H1 (cell line): ENCODE results near the gene FBXW5. TPM values are rescaled to one million over a fixed set of nuclear protein-coding genes. Genes with fewer than 3 reads are reported as not detected.

ENCODE experiments used
- CTCF ChIA-PET: fragments of 300-600 bp; sonication (Branson Sonifier 250); formaldehyde crosslinking; loops from one replicate; lab custom pipeline; 2021; ENCODE audit not compliant: partially characterized antibody; lab: Charles Lee
- POLR2A ChIA-PET: fragments of 300-600 bp; sonication (Branson Sonifier 250); formaldehyde crosslinking; loops from one replicate; lab custom pipeline; 2021; ENCODE audit warnings: inconsistent platforms; ENCODE audit not compliant: partially characterized antibody; lab: Charles Lee
- DNase-seq, 2 experiments: peaks; one replicate each; pipeline versions ENCODE4 v3.0.0 to v3.0.0-alpha.2; 2010 to 2022; ENCODE audit warnings: low spot score in 2 of 2, low read depth in 1 of 2, mixed read lengths in 1 of 2
- FAIRE-seq: peaks from 2 replicates; lab custom pipeline; 2011; peaks lifted over from hg19 to GRCh38; lab: Jason Lieb, UNC
- H2AFZ ChIP-seq: 2 replicates; pipeline ENCODE4 v1.8.1; 2012; ENCODE audit warnings: low read length, inconsistent platforms
- H2AK5ac ChIP-seq: 2 replicates; pipeline ENCODE4 v1.6.1; 2013; ENCODE audit warnings: low read depth, low read length
- H2BK120ac ChIP-seq: replicated peaks from 2 replicates; pipeline ENCODE3; 2013; ENCODE audit warnings: low read depth, low read length, inconsistent platforms
- H2BK12ac ChIP-seq: 2 replicates; pipeline ENCODE4 v1.6.1; 2013; ENCODE audit warnings: low read depth, low read length
- H2BK15ac ChIP-seq: 2 replicates; pipeline ENCODE4 v1.6.1; 2013; ENCODE audit warnings: low read length
- H2BK20ac ChIP-seq: 2 replicates; pipeline ENCODE4 v1.6.1; 2013; ENCODE audit warnings: low read length
- H2BK5ac ChIP-seq: 2 replicates; pipeline ENCODE4 v1.6.1; 2013; ENCODE audit warnings: low read depth, low read length
- H3K14ac ChIP-seq: 2 replicates; pipeline ENCODE4 v1.6.1; 2013; ENCODE audit warnings: inconsistent platforms; ENCODE audit not compliant: insufficient read length
- H3K18ac ChIP-seq: 2 replicates; pipeline ENCODE4 v1.6.1; 2013; ENCODE audit warnings: low read length; ENCODE audit errors: extremely low read depth
- H3K23ac ChIP-seq: 2 replicates; pipeline ENCODE4 v1.6.1; 2013; ENCODE audit warnings: inconsistent platforms; ENCODE audit not compliant: insufficient read length
- H3K23me2 ChIP-seq: 2 replicates; pipeline ENCODE4 v1.6.1; 2013; ENCODE audit warnings: low read depth, low read length
- H3K27ac ChIP-seq: 2 replicates; pipeline ENCODE4 v1.6.1; 2011; ENCODE audit warnings: low read depth, low read length, inconsistent platforms
- H3K27me3 ChIP-seq, 4 experiments: replicated peaks in 1 of 4; 1 replicate in 1 of 4; 2 replicates in 3 of 4; pipeline versions ENCODE4 v1.6.1 to v1.8.1; 2011 to 2013; ENCODE audit warnings: low read length in 3 of 4, mild to moderate bottlenecking in 3 of 4, inconsistent platforms in 2 of 4, mixed read lengths in 2 of 4, moderate library complexity in 1 of 4; ENCODE audit not compliant: control insufficient read depth in 3 of 4, insufficient read depth in 3 of 4; ENCODE audit errors: extremely low read depth in 1 of 4
- H3K36me3 ChIP-seq, 4 experiments: 2 replicates each; pipeline versions ENCODE4 v1.6.1 to v1.8.1; 2011 to 2013; ENCODE audit warnings: mild to moderate bottlenecking in 4 of 4, low read length in 3 of 4, moderate library complexity in 2 of 4, control low read depth in 1 of 4, inconsistent platforms in 1 of 4; ENCODE audit not compliant: insufficient read depth in 4 of 4, control insufficient read depth in 2 of 4
- H3K4ac ChIP-seq: replicated peaks from 2 replicates; pipeline ENCODE3; 2013; ENCODE audit warnings: low read length, low read depth, mixed read lengths, inconsistent platforms; ENCODE audit not compliant: insufficient read length
- H3K4me1 ChIP-seq, 4 experiments: replicated peaks in 1 of 4; 1 replicate in 1 of 4; 2 replicates in 3 of 4; pipeline versions ENCODE4 v1.6.1 to v1.8.1; 2011 to 2013; ENCODE audit warnings: low read length in 3 of 4, inconsistent platforms in 2 of 4, mixed read lengths in 1 of 4; ENCODE audit not compliant: insufficient read depth in 4 of 4, control insufficient read depth in 3 of 4
- H3K4me2 ChIP-seq, 2 experiments: 2 replicates each; pipeline versions ENCODE4 v1.6.1 to v1.8.1; 2011 to 2013; ENCODE audit warnings: low read depth in 2 of 2, low read length in 2 of 2, control low read depth in 1 of 2, inconsistent platforms in 1 of 2, mild to moderate bottlenecking in 1 of 2; ENCODE audit not compliant: insufficient read depth in 1 of 2
- H3K4me3 ChIP-seq, 4 experiments: fragments of 200-600, 300-600 bp in 1 of 4; sonication (generic), shearing (Covaris generic), sonication (Bioruptor Twin) in 1 of 4; 2 replicates each; pipeline versions ENCODE4 v1.5.1 to v1.8.1; 2011 to 2016; ENCODE audit warnings: low read length in 4 of 4, low read depth in 3 of 4, control low read depth in 2 of 4, inconsistent platforms in 2 of 4, mild to moderate bottlenecking in 2 of 4, mixed read lengths in 1 of 4, moderate library complexity in 1 of 4; ENCODE audit not compliant: insufficient read depth in 2 of 4; ENCODE audit errors: extremely low read depth in 1 of 4
- H3K56ac ChIP-seq: replicated peaks from 2 replicates; pipeline ENCODE3; 2013; ENCODE audit warnings: low read depth, mild to moderate bottlenecking, mixed read lengths, low read length, inconsistent platforms; ENCODE audit not compliant: insufficient read length
- H3K79me1 ChIP-seq: 2 replicates; pipeline ENCODE4 v1.6.1; 2013; ENCODE audit warnings: low read depth, low read length, control low read depth
- H3K79me2 ChIP-seq, 2 experiments: 2 replicates each; pipeline versions ENCODE4 v1.6.1 to v1.8.1; 2012 to 2013; ENCODE audit warnings: low read length in 2 of 2, mild to moderate bottlenecking in 2 of 2, inconsistent platforms in 1 of 2; ENCODE audit not compliant: insufficient read depth in 2 of 2, control insufficient read depth in 1 of 2
- H3K9ac ChIP-seq, 4 experiments: replicated peaks in 1 of 4; 1 replicate in 1 of 4; 2 replicates in 3 of 4; pipeline versions ENCODE4 v1.6.1 to v1.8.1; 2011 to 2013; ENCODE audit warnings: low read depth in 3 of 4, low read length in 3 of 4, control low read depth in 2 of 4, mild to moderate bottlenecking in 2 of 4, moderate library complexity in 2 of 4, inconsistent platforms in 1 of 4; ENCODE audit errors: extremely low read depth in 1 of 4
- H3K9me3 ChIP-seq, 2 experiments: 2 replicates each; pipeline versions ENCODE4 v1.6.1 to v1.8.1; 2012 to 2013; ENCODE audit warnings: mild to moderate bottlenecking in 2 of 2, moderate library complexity in 2 of 2, control low read depth in 1 of 2, inconsistent platforms in 1 of 2, low read depth in 1 of 2, low read length in 1 of 2, mixed read lengths in 1 of 2; ENCODE audit not compliant: insufficient read depth in 2 of 2
- H4K20me1 ChIP-seq, 2 experiments: replicated peaks in 1 of 2; 2 replicates each; pipeline versions ENCODE3 to v1.8.1; 2011 to 2013; ENCODE audit warnings: inconsistent platforms in 2 of 2, low read length in 2 of 2, mild to moderate bottlenecking in 1 of 2; ENCODE audit not compliant: insufficient read depth in 2 of 2, control insufficient read depth in 1 of 2
- H4K5ac ChIP-seq: 2 replicates; pipeline ENCODE4 v1.6.1; 2013; ENCODE audit warnings: low read length, low read depth, mixed read lengths, inconsistent platforms; ENCODE audit not compliant: insufficient read length
- H4K8ac ChIP-seq: 2 replicates; pipeline ENCODE4 v1.8.0; 2013; ENCODE audit warnings: mild to moderate bottlenecking, moderate library complexity, low read length, inconsistent platforms; ENCODE audit not compliant: insufficient read depth; ENCODE audit errors: extremely low read depth
- H4K91ac ChIP-seq: replicated peaks from 2 replicates; pipeline ENCODE3; 2013; ENCODE audit warnings: low read length, mixed read lengths, inconsistent platforms; ENCODE audit not compliant: insufficient read length
- FOSL1 ChIP-seq: IDR thresholded peaks from 2 replicates; pipeline ENCODE4 v1.6.1; 2011; ENCODE audit warnings: mild to moderate bottlenecking, low read depth, low read length, moderate library complexity; ENCODE audit not compliant: insufficient read depth
- RAD21 ChIP-seq, 2 experiments: IDR thresholded peaks in 1 of 2; conservative IDR thresholded peaks in 1 of 2; 2 replicates each; pipeline ENCODE4 v1.6.1; 2011; ENCODE audit warnings: low read depth in 2 of 2, low read length in 2 of 2, improper control_type of control experiment in 1 of 2, inconsistent platforms in 1 of 2, mild to moderate bottlenecking in 1 of 2, moderate library complexity in 1 of 2
- SAP30 ChIP-seq: fragments of 300-600 bp; sonication (generic); IDR thresholded peaks from 2 replicates; pipeline ENCODE4 v1.7.1; 2012; ENCODE audit warnings: low read length, moderate library complexity, mild to moderate bottlenecking, inconsistent platforms; ENCODE audit not compliant: insufficient read depth, insufficient replicate concordance
- USF2 ChIP-seq: IDR thresholded peaks from 2 replicates; pipeline ENCODE4 v1.6.1; 2011; ENCODE audit warnings: low read length, improper control_type of control experiment
- YY1 ChIP-seq: IDR thresholded peaks from 2 replicates; pipeline ENCODE4 v1.6.1; 2011; ENCODE audit warnings: low read depth, mild to moderate bottlenecking, low read length
- WGBS, 2 experiments: shearing (Covaris generic) in 1 of 2; methylation state at CpG; one replicate each; pipeline versions ENCODE4 v1.1.6 to v1.1.7; 2013 to 2015; ENCODE audit warnings: low lambda C conversion rate in 2 of 2, mixed read lengths in 2 of 2, inconsistent platforms in 1 of 2, low coverage in 1 of 2, missing lambda C conversion rate in 1 of 2; ENCODE audit not compliant: insufficient replicate concordance in 2 of 2, insufficient coverage in 1 of 2, insufficient read length in 1 of 2; ENCODE audit errors: extremely low coverage in 1 of 2, missing lambda C conversion rate in 1 of 2; 5-methylcytosine and 5-hydroxymethylcytosine counted together
- polyA plus RNA-seq, 7 experiments: library from polyadenylated mRNA; depleted of rRNA in 3 of 7; stranded (reverse) in 5 of 7; unstranded in 2 of 7; fragments of >200 nt in 5 of 7; fragments of 200-250 nt in 2 of 7; gene quantifications; 1 replicate in 5 of 7; 2 replicates in 1 of 7; 4 replicates in 1 of 7; pipeline versions ENCODE4 v1.2.1 to v1.2.3, GENCODE V29; 2011 to 2013; ENCODE audit warnings: missing spikeins in 2 of 7, mixed read lengths in 2 of 7
- total RNA-seq: library from RNA; stranded (reverse); fragmentation: NEBNext Ultra II Directional; extraction: Animal tissue kit (Norgen Biotek cat#: 25700); gene quantifications from 2 replicates; pipeline ENCODE4 v1.2.1, GENCODE V29; 2021
- TF ChIP-seq, protein P1 (sequence below), 3 experiments: IDR thresholded peaks; 1 replicate in 2 of 3; 2 replicates in 1 of 3; pipeline versions ENCODE4 v1.5.1 to v1.6.1; 2011; ENCODE audit warnings: low read length in 3 of 3, mild to moderate bottlenecking in 3 of 3, inconsistent platforms in 2 of 3, low read depth in 1 of 3, moderate library complexity in 1 of 3; ENCODE audit not compliant: insufficient read depth in 1 of 3; ENCODE audit errors: control extremely low read depth in 1 of 3

Gene FBXW5
- total and polyA plus RNA-seq, 2 of the 8 experiments (the other 6 are each of a cell fraction or from before 2014, with no cell fraction given) = 49.0 to 71.0 TPM

DNA sequence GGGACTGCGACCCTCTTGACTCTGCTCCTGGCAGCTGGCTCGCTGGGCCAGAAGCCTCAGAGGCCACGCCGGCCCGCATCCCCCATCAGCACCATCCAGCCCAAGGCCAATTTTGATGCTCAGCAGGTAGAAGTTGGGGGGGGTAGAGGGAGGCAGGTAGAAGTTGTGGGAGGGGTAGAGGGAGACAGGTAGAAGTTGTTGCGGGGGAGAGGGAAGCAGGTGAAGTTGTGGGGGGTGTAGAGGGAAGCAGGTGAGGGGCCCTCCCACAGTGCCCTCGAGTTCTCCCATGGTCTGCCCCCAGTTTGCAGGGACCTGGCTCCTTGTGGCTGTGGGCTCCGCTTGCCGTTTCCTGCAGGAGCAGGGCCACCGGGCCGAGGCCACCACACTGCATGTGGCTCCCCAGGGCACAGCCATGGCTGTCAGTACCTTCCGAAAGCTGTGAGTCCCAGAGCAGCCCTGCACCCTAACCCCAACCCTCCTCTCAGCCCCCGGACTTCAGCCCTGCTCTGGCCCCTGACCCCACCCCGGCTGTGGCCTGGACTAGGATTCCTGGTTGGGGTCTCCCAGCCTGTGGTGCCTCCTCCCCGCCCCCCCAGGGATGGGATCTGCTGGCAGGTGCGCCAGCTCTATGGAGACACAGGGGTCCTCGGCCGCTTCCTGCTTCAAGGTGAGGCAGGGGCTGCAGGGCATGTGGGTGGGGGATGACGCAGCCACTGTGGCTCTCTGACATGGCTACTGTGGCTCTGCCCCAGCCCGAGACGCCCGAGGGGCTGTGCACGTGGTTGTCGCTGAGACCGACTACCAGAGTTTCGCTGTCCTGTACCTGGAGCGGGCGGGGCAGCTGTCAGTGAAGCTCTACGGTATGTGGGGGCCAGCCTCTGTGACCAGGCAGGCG is 1.0 kb upstream of the FBXW5 start:
- Histone ChIP-seq H2BK20ac (no peak overlapping the region), H3K36me3 (peaks cover 6 to 25% (median 11%) of the 10 kb centered on the region in 4 experiments; a peak in 6 of 8 replicates), H4K5ac (no peak overlapping the region), H4K20me1 (peaks cover 5 to 17% of the 10 kb centered on the region in 2 experiments), H3K9ac (0 out of 7 replicates have a peak overlapping the region, but pooled peaks of 1 of the 4 experiments have one; percentile 20), H2AK5ac (no peak overlapping the region), H3K18ac (no peak overlapping the region), H3K4ac (no peak overlapping the region), H2BK15ac (peak overlapping the region; percentile 89; the same call in 1 of the 2 replicates), H3K4me1 (peaks cover 0 to 23% (median 14%) of the 10 kb centered on the region in 4 experiments; a peak in 5 of 7 replicates), H3K27me3 (no peaks in the 10 kb centered on the region), H4K91ac (no peak overlapping the region), H3K14ac (no peak overlapping the region), H3K4me2 (no peak overlapping the region), H3K27ac (no peak overlapping the region), H3K56ac (no peak overlapping the region), H3K9me3 (no peaks in the 10 kb centered on the region), H2BK120ac (no peak overlapping the region), H3K79me1 (no peaks in the 10 kb centered on the region), H3K4me3 (no peak overlapping the region), H2AFZ (no peak overlapping the region), H2BK12ac (peak overlapping the region; percentile 39; the same call in 1 of the 2 replicates), H3K23me2 (peaks cover 8% of the 10 kb centered on the region; the same call in 1 of the 2 replicates), H3K23ac (no peak overlapping the region), H3K79me2 (peaks cover 0 to 3% of the 10 kb centered on the region in 2 experiments; a peak in 1 of 4 replicates), H2BK5ac (no peak overlapping the region), H4K8ac (no peak overlapping the region)
- WGBS, 2 experiments = 83% methylated on average over 25 of the region's 30 CpGs; no CpG with 5 or more reads in 1 of the 2 experiments
- DNase-seq (peak in 1 of 2 experiments; percentile 50), FAIRE-seq (no peak)
- ChIA-PET CTCF (interaction anchor here (0.6 to 4.4 kb wide), 15 partner anchors 9 to 338 kb away, joined by 3 to 63 read pairs (median 4); partner anchors contain the start of genes ABCA2, CLIC3, FUT7 and MAMDC4), POLR2A (no interaction called here)
- TF ChIP-seq, protein P1, sequence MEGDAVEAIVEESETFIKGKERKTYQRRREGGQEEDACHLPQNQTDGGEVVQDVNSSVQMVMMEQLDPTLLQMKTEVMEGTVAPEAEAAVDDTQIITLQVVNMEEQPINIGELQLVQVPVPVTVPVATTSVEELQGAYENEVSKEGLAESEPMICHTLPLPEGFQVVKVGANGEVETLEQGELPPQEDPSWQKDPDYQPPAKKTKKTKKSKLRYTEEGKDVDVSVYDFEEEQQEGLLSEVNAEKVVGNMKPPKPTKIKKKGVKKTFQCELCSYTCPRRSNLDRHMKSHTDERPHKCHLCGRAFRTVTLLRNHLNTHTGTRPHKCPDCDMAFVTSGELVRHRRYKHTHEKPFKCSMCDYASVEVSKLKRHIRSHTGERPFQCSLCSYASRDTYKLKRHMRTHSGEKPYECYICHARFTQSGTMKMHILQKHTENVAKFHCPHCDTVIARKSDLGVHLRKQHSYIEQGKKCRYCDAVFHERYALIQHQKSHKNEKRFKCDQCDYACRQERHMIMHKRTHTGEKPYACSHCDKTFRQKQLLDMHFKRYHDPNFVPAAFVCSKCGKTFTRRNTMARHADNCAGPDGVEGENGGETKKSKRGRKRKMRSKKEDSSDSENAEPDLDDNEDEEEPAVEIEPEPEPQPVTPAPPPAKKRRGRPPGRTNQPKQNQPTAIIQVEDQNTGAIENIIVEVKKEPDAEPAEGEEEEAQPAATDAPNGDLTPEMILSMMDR (IDR thresholded peaks at IDR 0.05; ENCODE audit: control extremely low read depth in 1 of 3, insufficient read depth in 1 of 3, low read depth in 1 of 3, low read length in 3 of 3) = no peak
- TF ChIP-seq SAP30 = no peak
- TF ChIP-seq RAD21 (IDR thresholded peaks at IDR 0.05 in 1 of 2, conservative IDR thresholded peaks at IDR 0.05 in 1 of 2; ENCODE audit: low read depth in 2 of 2, low read length in 2 of 2) = no peak
- no peak for TF ChIP-seq FOSL1
- TF ChIP-seq YY1 = no peak
- TF ChIP-seq USF2 = no peak
